K562 (cell line): ENCODE measurements around the gene OR7A5. TPM values are rescaled to one million over a fixed set of nuclear protein-coding genes. Genes with fewer than 3 reads are reported as not detected.

Source experiments
- BCLAF1 ChIP-seq, 2 experiments: fragments of 450-650 bp in 1 of 2; IDR thresholded peaks; 2 replicates each; pipeline ENCODE4 v1.6.1; 2011 to 2017; ENCODE audit warnings: low read depth in 2 of 2, antibody characterized with exemption in 1 of 2, borderline replicate concordance in 1 of 2, low read length in 1 of 2, mild to moderate bottlenecking in 1 of 2, mixed read lengths in 1 of 2; ENCODE audit not compliant: control insufficient read depth in 1 of 2
- CBFB ChIP-seq: sonication (generic); formaldehyde crosslinking; IDR thresholded peaks from 2 replicates; pipeline ENCODE4 v1.4.0; 2020; ENCODE audit warnings: mild to moderate bottlenecking, missing genetic modification reagents
- DIDO1 ChIP-seq: fragments of 450-650 bp; IDR thresholded peaks from 2 replicates; pipeline ENCODE4 v1.6.1; 2016; ENCODE audit warnings: low read depth, missing biosample characterization, missing genetic modification characterization
- HSF4 ChIP-seq: fragments of 250-450 bp; sonication (Bioruptor Pico); IDR thresholded peaks from 2 replicates; pipeline ENCODE4 v2.1.2; 2022; ENCODE audit warnings: mild to moderate bottlenecking, moderate library complexity, borderline replicate concordance
- NCOR1 ChIP-seq: fragments of 450-650 bp; IDR thresholded peaks from 2 replicates; pipeline ENCODE4 v1.6.1; 2016; ENCODE audit warnings: mild to moderate bottlenecking, moderate library complexity
- NFIC ChIP-seq: fragments of 450-650 bp; IDR thresholded peaks from 2 replicates; pipeline ENCODE4 v1.6.1; 2017; ENCODE audit warnings: mild to moderate bottlenecking, inconsistent platforms
- POLR2H ChIP-seq: IDR thresholded peaks from 2 replicates; pipeline ENCODE4 v1.6.1; 2016; ENCODE audit warnings: missing genetic modification characterization, low read depth, mild to moderate bottlenecking, control low read depth, missing compliant biosample characterization, moderate library complexity
- REST ChIP-seq, 2 experiments: fragments of 450-650 bp; formaldehyde crosslinking in 1 of 2; IDR thresholded peaks; 2 replicates each; pipeline versions ENCODE4 v1.4.0 to v1.6.1; 2014 to 2020; ENCODE audit warnings: mild to moderate bottlenecking in 2 of 2, borderline replicate concordance in 1 of 2, low read depth in 1 of 2
- SMAD1 ChIP-seq: fragments of 150-350 bp; IDR thresholded peaks from 2 replicates; pipeline ENCODE4 v1.6.1; 2014; ENCODE audit warnings: low read length, low read depth; ENCODE audit not compliant: partially characterized antibody
- TEAD4 ChIP-seq, 2 experiments: sonication (generic) in 1 of 2; formaldehyde crosslinking in 1 of 2; IDR thresholded peaks; 2 replicates each; pipeline versions ENCODE4 v1.6.1 to v1.8.0; 2012 to 2022; ENCODE audit warnings: borderline replicate concordance in 1 of 2, inconsistent platforms in 1 of 2, low read length in 1 of 2, mild to moderate bottlenecking in 1 of 2, missing genetic modification reagents in 1 of 2
- TFAM ChIP-seq: fragments of 250-450 bp; sonication (Bioruptor Pico); conservative IDR thresholded peaks from 2 replicates; pipeline ENCODE4 v1.5.0; 2021; ENCODE audit warnings: mild to moderate bottlenecking, moderate library complexity
- TGIF2 ChIP-seq: sonication (generic); formaldehyde crosslinking; IDR thresholded peaks from 2 replicates; pipeline ENCODE4 v1.8.1; 2022; ENCODE audit warnings: mild to moderate bottlenecking, missing genetic modification reagents, moderate library complexity
- USF1 ChIP-seq: sonication (generic); formaldehyde crosslinking; IDR thresholded peaks from 2 replicates; pipeline ENCODE4 v1.9.0; 2022; ENCODE audit warnings: mild to moderate bottlenecking, missing genetic modification reagents
- ZBTB7A ChIP-seq: IDR thresholded peaks from 2 replicates; pipeline ENCODE4 v1.6.1; 2011; ENCODE audit warnings: low read depth, mild to moderate bottlenecking, low read length, moderate library complexity, borderline replicate concordance; ENCODE audit not compliant: control insufficient read depth
- ZNF3 ChIP-seq: fragments of 250-450 bp; sonication (Bioruptor Pico); IDR thresholded peaks from 2 replicates; pipeline ENCODE4 v1.5.0; 2021; ENCODE audit warnings: mild to moderate bottlenecking, moderate library complexity
- ZNF311 ChIP-seq: fragments of 250-450 bp; sonication (Bioruptor Pico); IDR thresholded peaks from 2 replicates; pipeline ENCODE4 v1.4.0; 2020; ENCODE audit warnings: mild to moderate bottlenecking, moderate library complexity
- polyA plus RNA-seq, 8 experiments: library from polyadenylated mRNA; depleted of rRNA in 4 of 8; stranded (reverse) in 5 of 8; unstranded in 3 of 8; fragments of >200 nt; fragmentation: Nextera tagmentation in 2 of 8; fragmentation: Illumina TruSeq in 1 of 8; extraction: Ambion mirVana in 2 of 8; extraction: Trizol in 1 of 8; gene quantifications; 2 replicates each; pipeline versions ENCODE4 v1.2.1 to v1.2.3, GENCODE V29; 2011 to 2014; ENCODE audit warnings: inconsistent platforms in 1 of 8, missing spikeins in 1 of 8
- total RNA-seq, 7 experiments: library from RNA; depleted of rRNA in 6 of 7; stranded (reverse); fragments of >200 nt in 6 of 7; fragmentation: Illumina TruSeq in 2 of 7; extraction: Trizol in 2 of 7; gene quantifications; 2 replicates each; pipeline versions ENCODE4 v1.2.1 to v1.2.3, GENCODE V29; 2011 to 2021; ENCODE audit warnings: low replicate concordance in 1 of 7

The OR7A5 gene
- total and polyA plus RNA-seq, 9 of the 15 experiments (the other 6 are each of a cell fraction or from before 2014, with no cell fraction given): not detected

GRCh38 chr19:14786421-14786851, 48.5 kb downstream of the OR7A5 start (continued):
- TF ChIP-seq NCOR1: no peak
- no peak for TF ChIP-seq BCLAF1 (IDR thresholded peaks at IDR 0.05; ENCODE audit: borderline replicate concordance in 1 of 2, control insufficient read depth in 1 of 2, low read depth in 2 of 2, low read length in 1 of 2)
- peak; percentile 96 for TF ChIP-seq ZBTB7A
- TF ChIP-seq USF1 (CRISPR knock-in tag): no peak
- TF ChIP-seq REST (IDR thresholded peaks at IDR 0.05; ENCODE audit: borderline replicate concordance): peak; percentile 65; the same call in 1 of the 2 replicates
- no peak for TF ChIP-seq REST (CRISPR knock-in tag; IDR thresholded peaks at IDR 0.05; ENCODE audit: low read depth)
- no peak for TF ChIP-seq NFIC
- no peak for TF ChIP-seq DIDO1 (tag)
- TF ChIP-seq HSF4 (CRISPR knock-in tag): no peak
- no peak for TF ChIP-seq ZNF3 (CRISPR knock-in tag)
- no peak for TF ChIP-seq CBFB
- no peak for TF ChIP-seq TFAM (CRISPR knock-in tag)
- TF ChIP-seq POLR2H (tag): no peak
- TF ChIP-seq ZNF311 (CRISPR knock-in tag): no peak
- TF ChIP-seq TEAD4 (IDR thresholded peaks at IDR 0.05; ENCODE audit: low read length): no peak
- TF ChIP-seq TEAD4 (CRISPR knock-in tag; IDR thresholded peaks at IDR 0.05; ENCODE audit: borderline replicate concordance): no peak
- TF ChIP-seq TGIF2 (CRISPR knock-in tag): no peak
- TF ChIP-seq SMAD1: no peak
